Measurements from ENCODE around the gene PATE1. TPM values are rescaled to one million over a fixed set of nuclear protein-coding genes. Genes with fewer than 3 reads are reported as not detected.

Gene PATE1
- total RNA-seq, 1 donor from 2014 or later, result not detected

DNA sequence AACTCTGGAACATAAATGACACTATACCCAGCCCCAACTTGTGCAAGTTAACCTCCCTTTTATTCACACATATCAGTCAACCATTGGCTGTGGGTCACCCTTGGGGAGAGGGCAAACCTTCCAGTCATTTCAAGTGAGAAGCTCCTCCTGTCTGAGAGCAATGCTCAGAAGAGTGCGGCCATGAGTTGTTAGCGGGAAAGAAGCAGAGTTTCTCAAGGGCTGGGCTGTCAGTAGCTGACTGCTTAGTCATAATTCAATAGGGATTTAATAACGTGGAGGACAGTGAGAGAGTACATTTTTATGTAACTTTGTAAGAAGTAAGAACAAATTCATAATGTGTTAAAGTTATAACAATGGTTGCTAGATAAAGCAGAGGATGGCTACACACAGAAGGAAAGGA is 27.4 kb downstream of the PATE1 start:
- no peak for DNase-seq (ENCODE audit: extremely low spot score, unreplicated experiment)
- H3K9me3 Mint-ChIP-seq, result no peaks in the 10 kb centered on the region
- H3K27ac Mint-ChIP-seq, result no peak overlapping the region
- TF ChIP-seq, protein P1, sequence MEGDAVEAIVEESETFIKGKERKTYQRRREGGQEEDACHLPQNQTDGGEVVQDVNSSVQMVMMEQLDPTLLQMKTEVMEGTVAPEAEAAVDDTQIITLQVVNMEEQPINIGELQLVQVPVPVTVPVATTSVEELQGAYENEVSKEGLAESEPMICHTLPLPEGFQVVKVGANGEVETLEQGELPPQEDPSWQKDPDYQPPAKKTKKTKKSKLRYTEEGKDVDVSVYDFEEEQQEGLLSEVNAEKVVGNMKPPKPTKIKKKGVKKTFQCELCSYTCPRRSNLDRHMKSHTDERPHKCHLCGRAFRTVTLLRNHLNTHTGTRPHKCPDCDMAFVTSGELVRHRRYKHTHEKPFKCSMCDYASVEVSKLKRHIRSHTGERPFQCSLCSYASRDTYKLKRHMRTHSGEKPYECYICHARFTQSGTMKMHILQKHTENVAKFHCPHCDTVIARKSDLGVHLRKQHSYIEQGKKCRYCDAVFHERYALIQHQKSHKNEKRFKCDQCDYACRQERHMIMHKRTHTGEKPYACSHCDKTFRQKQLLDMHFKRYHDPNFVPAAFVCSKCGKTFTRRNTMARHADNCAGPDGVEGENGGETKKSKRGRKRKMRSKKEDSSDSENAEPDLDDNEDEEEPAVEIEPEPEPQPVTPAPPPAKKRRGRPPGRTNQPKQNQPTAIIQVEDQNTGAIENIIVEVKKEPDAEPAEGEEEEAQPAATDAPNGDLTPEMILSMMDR (conservative IDR thresholded peaks at IDR 0.05), result no peak
- no peak overlapping the region for H3K4me3 Mint-ChIP-seq
- H3K4me1 Mint-ChIP-seq (ENCODE audit: unreplicated experiment), result peaks cover 15% of the 10 kb centered on the region
- H3K27me3 Mint-ChIP-seq, result peaks cover 22% of the 10 kb centered on the region
- H3K36me3 Mint-ChIP-seq, result no peaks in the 10 kb centered on the region

DNA sequence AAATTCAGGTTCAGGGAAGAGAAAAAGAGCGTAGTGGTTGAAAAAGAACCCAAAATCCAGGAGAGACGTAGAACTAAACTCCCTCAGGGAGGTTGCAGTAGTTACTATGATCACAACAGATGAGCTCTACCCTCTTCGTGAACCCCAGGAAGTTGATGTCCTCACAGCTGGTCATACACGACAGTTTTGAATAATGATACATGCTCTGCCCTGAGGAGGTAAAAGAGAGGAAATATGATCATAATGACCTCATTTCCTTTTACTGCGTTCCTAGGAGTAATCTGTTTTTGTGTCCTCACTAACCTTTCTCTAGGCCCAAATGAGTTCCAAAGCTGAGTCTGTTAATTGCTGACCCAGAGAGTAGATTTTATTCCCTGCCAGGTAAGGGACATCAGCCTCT is 31.2 kb downstream of the PATE1 start:
- Mint-ChIP-seq H3K9me3 (no peaks in the 10 kb centered on the region), H3K36me3 (no peaks in the 10 kb centered on the region), H3K4me3 (no peak overlapping the region), H3K27ac (peak overlapping the region; percentile 42), H3K27me3 (peaks cover 6% of the 10 kb centered on the region), H3K4me1 (ENCODE audit: unreplicated experiment) (peaks cover 15% of the 10 kb centered on the region)
- no peak for DNase-seq (ENCODE audit: extremely low spot score, unreplicated experiment)
- TF ChIP-seq, protein P1 (conservative IDR thresholded peaks at IDR 0.05), result no peak

DNA sequence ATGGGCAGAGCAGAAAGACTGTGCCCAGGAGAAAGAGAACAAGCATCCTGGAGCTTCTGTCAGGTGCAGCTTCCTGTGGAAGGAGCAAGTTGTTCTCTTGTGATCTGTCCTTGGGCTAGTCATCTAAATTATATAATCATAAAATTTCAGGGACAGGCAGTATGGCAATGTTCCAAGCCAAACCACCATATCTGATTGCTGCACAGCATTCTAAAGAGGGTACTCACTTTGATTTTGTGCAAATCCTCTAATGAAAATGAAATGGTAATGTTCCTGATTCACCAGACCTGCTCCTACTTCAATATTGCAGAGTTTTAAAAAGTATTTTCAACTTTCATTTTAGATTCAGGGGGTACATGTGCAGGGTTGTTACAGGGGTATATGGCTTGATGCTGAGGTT is 32.6 kb downstream of the PATE1 start, which contains the start of gene PATE2:
PATE2 (minus strand) TSS at position 101 of the 400 bp plus-strand sequence; CDS start at position 46, 55 bp downstream.
- peaks cover 15% of the 10 kb centered on the region for H3K4me1 Mint-ChIP-seq (ENCODE audit: unreplicated experiment)
- TF ChIP-seq, protein P1 (conservative IDR thresholded peaks at IDR 0.05), result no peak
- no peaks in the 10 kb centered on the region for H3K9me3 Mint-ChIP-seq
- peaks cover 3% of the 10 kb centered on the region for H3K27me3 Mint-ChIP-seq
- no peaks in the 10 kb centered on the region for H3K36me3 Mint-ChIP-seq
- peak within 1 kb of the TSS; percentile 42 for H3K27ac Mint-ChIP-seq
- no peak for DNase-seq (ENCODE audit: extremely low spot score, unreplicated experiment)
- no peak within 1 kb of the TSS for H3K4me3 Mint-ChIP-seq

DNA sequence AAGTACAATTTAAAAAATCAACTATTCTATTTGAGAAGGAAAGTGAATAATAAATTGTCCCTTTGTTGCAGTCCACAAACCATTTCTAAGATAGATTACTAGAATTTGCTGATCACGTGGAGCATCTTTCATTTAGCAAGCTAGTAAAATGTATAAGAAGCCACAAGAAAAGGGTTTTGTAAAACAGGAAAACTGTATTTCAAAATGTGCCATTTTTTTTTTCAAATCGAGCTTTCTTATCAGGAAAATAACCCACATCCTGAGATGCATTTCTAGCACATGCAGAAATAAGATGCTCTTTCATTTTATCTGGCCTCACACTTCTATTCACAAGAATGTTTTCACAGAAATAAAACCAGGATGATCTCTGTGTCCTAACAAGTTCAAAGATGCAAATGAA is 38.6 kb downstream of the PATE1 start:
- TF ChIP-seq, protein P1 (conservative IDR thresholded peaks at IDR 0.05), result no peak
- H3K9me3 Mint-ChIP-seq, result no peaks in the 10 kb centered on the region
- no peak overlapping the region for H3K27ac Mint-ChIP-seq
- no peak overlapping the region for H3K4me3 Mint-ChIP-seq
- H3K27me3 Mint-ChIP-seq, result peaks cover 22% of the 10 kb centered on the region
- H3K4me1 Mint-ChIP-seq (ENCODE audit: unreplicated experiment), result no peaks in the 10 kb centered on the region
- no peaks in the 10 kb centered on the region for H3K36me3 Mint-ChIP-seq
- DNase-seq (ENCODE audit: extremely low spot score, unreplicated experiment), result no peak

DNA sequence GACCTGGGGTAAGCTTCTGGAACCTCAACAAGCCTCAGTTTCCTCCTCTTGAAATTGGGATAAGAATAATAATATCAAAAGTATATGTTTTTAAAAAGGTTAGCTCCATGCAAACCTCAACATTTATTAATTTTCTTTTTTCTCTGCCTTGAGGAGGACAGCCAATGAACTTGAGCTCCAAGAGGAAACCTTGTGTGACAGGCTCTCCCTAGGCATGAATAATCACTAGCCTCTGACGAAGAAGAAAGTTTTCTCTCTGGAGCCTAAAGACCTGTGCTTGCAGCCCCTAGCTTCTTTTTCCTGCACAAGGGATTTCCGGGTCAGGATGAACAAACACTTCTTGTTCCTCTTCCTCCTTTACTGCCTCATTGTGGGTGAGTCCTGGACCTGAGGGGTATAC is 41.7 kb downstream of the PATE1 start, which contains the start of gene PATE3:
PATE3 (plus strand) TSS at position 301 of the 400 bp plus-strand sequence; CDS start at position 326, 25 bp downstream.
- peaks cover 4% of the 10 kb centered on the region for H3K9me3 Mint-ChIP-seq
- peaks cover 19% of the 10 kb centered on the region for H3K27me3 Mint-ChIP-seq
- no peaks in the 10 kb centered on the region for H3K4me1 Mint-ChIP-seq (ENCODE audit: unreplicated experiment)

More for the DNA sequence above, 41.7 kb downstream of the PATE1 start, which contains the start of gene PATE3:
- no peaks in the 10 kb centered on the region for H3K36me3 Mint-ChIP-seq
- no peak within 1 kb of the TSS for H3K4me3 Mint-ChIP-seq
- H3K27ac Mint-ChIP-seq, result no peak within 1 kb of the TSS
- DNase-seq (ENCODE audit: extremely low spot score, unreplicated experiment), result no peak
- TF ChIP-seq, protein P1 (conservative IDR thresholded peaks at IDR 0.05), result no peak
